Smooth muscle cell of the brain vasculature (primary cell): Measurements from ENCODE around the gene KCNG2.

ENCODE experiments used
- DNase-seq: peaks from one replicate; pipeline ENCODE4 v3.0.0-alpha.2; 2012; ENCODE audit warnings: low read depth, low spot score

KCNG2 gene

GRCh38 chr18:79940126-79940813 lies 142.5 kb downstream of the KCNG2 start:
- no peak for DNase-seq

GRCh38 chr18:79940814-79941472 lies 143.2 kb downstream of the KCNG2 start:
- DNase-seq = no peak

GRCh38 chr18:79941473-79942119 lies 143.9 kb downstream of the KCNG2 start:
- DNase-seq = no peak

- no peak for DNase-seq
Measured at GRCh38 chr18:79942211-79942610, 144.5 kb downstream of the KCNG2 start.

- DNase-seq = no peak
Measured at GRCh38 chr18:79942786-79943607, 145.3 kb downstream of the KCNG2 start.

- no peak for DNase-seq
Measured at GRCh38 chr18:79943608-79944125, 145.9 kb downstream of the KCNG2 start.

- peak; percentile 65 for DNase-seq
Measured at GRCh38 chr18:79944126-79944731, 146.5 kb downstream of the KCNG2 start.

- DNase-seq = no peak
Measured at GRCh38 chr18:79944746-79945117, 147.0 kb downstream of the KCNG2 start.

- no peak for DNase-seq
Measured at GRCh38 chr18:79945118-79946042, 147.6 kb downstream of the KCNG2 start.

- no peak for DNase-seq
Measured at GRCh38 chr18:79947054-79947755, 149.5 kb downstream of the KCNG2 start.

GRCh38 chr18:79947881-79948610 lies 150.3 kb downstream of the KCNG2 start:
- no peak for DNase-seq

GRCh38 chr18:79948719-79949411 lies 151.1 kb downstream of the KCNG2 start:
- no peak for DNase-seq
